Measurements from ENCODE around the gene COL11A2. TPM values are rescaled to one million over a fixed set of nuclear protein-coding genes. Genes with fewer than 3 reads are reported as not detected.

COL11A2 gene
- total RNA-seq (2022; extraction: Qiagen RNA extraction; ENCODE audit: low read depth) = 0.72 to 1.3 TPM (median 0.89 TPM) in 5 replicates

GRCh38 chr6:33192105-33192646 is at the start of gene COL11A2:
COL11A2 (minus strand) TSS chr6:33192467; CDS start chr6:33192240, 227 bp downstream.

GRCh38 chr6:33208091-33208967 is 16.1 kb upstream of the COL11A2 start, which contains the start of gene RING1:
RING1 (plus strand) TSS chr6:33208500; CDS start chr6:33208823, 323 bp downstream.

GRCh38 chr6:33204415-33205190 is 12.3 kb upstream of the COL11A2 start, which contains the start of gene HSD17B8:
HSD17B8 (plus strand) TSS chr6:33204655; CDS start chr6:33204669, 14 bp downstream.

DNA sequence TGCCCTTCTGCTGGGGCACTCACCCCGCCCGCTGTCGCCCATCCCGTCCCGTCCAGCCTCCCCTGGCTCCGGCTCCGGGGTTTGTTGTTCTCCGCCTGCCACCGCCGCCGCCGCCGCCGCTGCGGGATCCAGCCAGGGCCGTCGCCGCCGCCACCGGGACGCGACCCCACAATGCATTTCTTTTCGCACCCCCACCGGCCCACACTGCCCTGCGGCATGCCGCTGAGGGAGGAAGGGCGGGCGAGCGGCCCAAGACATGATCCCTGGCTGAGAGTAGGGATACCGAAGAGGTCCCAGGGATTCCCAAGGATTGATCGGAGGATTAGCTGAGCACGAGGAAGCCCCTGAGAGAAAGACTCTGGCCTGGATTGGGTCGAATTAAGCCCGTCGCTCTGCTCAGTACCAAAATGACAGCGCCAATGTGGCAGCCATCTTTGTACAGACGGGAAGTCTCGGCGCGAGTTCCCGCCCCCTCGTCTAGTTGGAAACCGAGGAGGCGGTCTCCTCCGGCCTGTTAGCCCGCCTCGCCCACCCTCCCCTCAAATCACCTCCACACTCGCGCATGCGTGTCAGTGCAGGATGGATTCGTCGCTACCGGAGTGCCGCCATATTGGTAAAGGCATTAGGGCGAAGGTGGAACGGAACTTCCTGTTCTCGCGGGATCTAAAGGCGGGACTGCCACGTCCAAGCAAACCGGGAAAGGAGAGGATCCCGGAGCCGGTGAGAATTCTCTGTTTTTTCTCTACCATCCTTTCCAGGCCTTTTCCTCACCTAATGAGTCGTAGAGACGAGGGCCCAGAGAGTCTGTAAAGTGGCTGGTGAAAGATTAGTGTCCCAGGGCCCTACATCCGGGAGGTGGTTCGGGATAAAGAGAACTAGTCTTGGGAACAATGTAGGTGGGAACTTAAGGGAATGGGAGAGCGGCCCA is 8.2 kb upstream of the COL11A2 start, which contains the start of the genes RXRB and SLC39A7:
RXRB (minus strand) TSS at position 447 of the 928 bp plus-strand sequence; CDS start at position 258, 189 bp downstream.
SLC39A7 (plus strand) TSS at position 649 of the 928 bp plus-strand sequence. CDS start 379 bp downstream, outside the sequence.

Other genes starting within 250 kb of the COL11A2 start
- 2.2 to 3.7 TPM (median 3.3 TPM) in 5 replicates for gene HLA-DMA, start 239.4 kb downstream of the COL11A2 start, total RNA-seq (2022; extraction: Qiagen RNA extraction; ENCODE audit: low read depth)
- 130 to 163 TPM (median 144 TPM) in 5 replicates for gene BRD2, start 223.9 kb downstream of the COL11A2 start, total RNA-seq (2022; extraction: Qiagen RNA extraction; ENCODE audit: low read depth)
- gene HLA-DOA, start 182.9 kb downstream of the COL11A2 start, total RNA-seq (2022; extraction: Qiagen RNA extraction; ENCODE audit: low read depth) = not detected in 5 replicates
- 0.10 TPM in 1 of 5 replicates, not detected in the others for gene HLA-DPA1, start 118.8 kb downstream of the COL11A2 start, total RNA-seq (2022; extraction: Qiagen RNA extraction; ENCODE audit: low read depth)
- not detected in 5 replicates for gene HLA-DPB1, start 116.5 kb downstream of the COL11A2 start, total RNA-seq (2022; extraction: Qiagen RNA extraction; ENCODE audit: low read depth)
- gene RXRB, start 8.2 kb upstream of the COL11A2 start, total RNA-seq (2022; extraction: Qiagen RNA extraction; ENCODE audit: low read depth) = 15.3 to 22.5 TPM (median 21.5 TPM) in 5 replicates
- 107 to 124 TPM (median 114 TPM) in 5 replicates for gene SLC39A7, start 8.4 kb upstream of the COL11A2 start, total RNA-seq (2022; extraction: Qiagen RNA extraction; ENCODE audit: low read depth)
- 13.1 to 16.0 TPM (median 14.4 TPM) in 5 replicates for gene HSD17B8, start 12.2 kb upstream of the COL11A2 start, total RNA-seq (2022; extraction: Qiagen RNA extraction; ENCODE audit: low read depth)
- gene RING1, start 16.0 kb upstream of the COL11A2 start, total RNA-seq (2022; extraction: Qiagen RNA extraction; ENCODE audit: low read depth) = 20.4 to 27.4 TPM (median 26.6 TPM) in 5 replicates
- 15.2 to 19.0 TPM (median 18.3 TPM) in 5 replicates for gene VPS52, start 79.4 kb upstream of the COL11A2 start, total RNA-seq (2022; extraction: Qiagen RNA extraction; ENCODE audit: low read depth)
- 2,439 to 2,832 TPM (median 2,552 TPM) in 5 replicates for gene RPS18, start 79.6 kb upstream of the COL11A2 start, total RNA-seq (2022; extraction: Qiagen RNA extraction; ENCODE audit: low read depth)
- 0.48 to 0.70 TPM (median 0.67 TPM) in 5 replicates for gene B3GALT4, start 84.7 kb upstream of the COL11A2 start, total RNA-seq (2022; extraction: Qiagen RNA extraction; ENCODE audit: low read depth)
- gene WDR46, start 96.8 kb upstream of the COL11A2 start, total RNA-seq (2022; extraction: Qiagen RNA extraction; ENCODE audit: low read depth) = 53.1 to 58.4 TPM (median 55.3 TPM) in 5 replicates
- 98.0 to 119 TPM (median 106 TPM) in 5 replicates for gene PFDN6, start 97.1 kb upstream of the COL11A2 start, total RNA-seq (2022; extraction: Qiagen RNA extraction; ENCODE audit: low read depth)
- gene RGL2, start 106.5 kb upstream of the COL11A2 start, total RNA-seq (2022; extraction: Qiagen RNA extraction; ENCODE audit: low read depth) = 13.2 to 15.1 TPM (median 13.8 TPM) in 5 replicates
- gene TAPBP, start 121.6 kb upstream of the COL11A2 start, total RNA-seq (2022; extraction: Qiagen RNA extraction; ENCODE audit: low read depth) = 40.3 to 49.1 TPM (median 44.2 TPM) in 5 replicates
- 3.3 to 4.9 TPM (median 3.9 TPM) in 5 replicates for gene ZBTB22, start 125.3 kb upstream of the COL11A2 start, total RNA-seq (2022; extraction: Qiagen RNA extraction; ENCODE audit: low read depth)
- 36.9 to 41.1 TPM (median 39.0 TPM) in 5 replicates for gene DAXX, start 130.5 kb upstream of the COL11A2 start, total RNA-seq (2022; extraction: Qiagen RNA extraction; ENCODE audit: low read depth)
- gene KIFC1, start 199.4 kb upstream of the COL11A2 start, total RNA-seq (2022; extraction: Qiagen RNA extraction; ENCODE audit: low read depth) = 38.1 to 49.0 TPM (median 43.7 TPM) in 5 replicates
- gene PHF1, start 218.5 kb upstream of the COL11A2 start, total RNA-seq (2022; extraction: Qiagen RNA extraction; ENCODE audit: low read depth) = 18.0 to 19.4 TPM (median 18.5 TPM) in 5 replicates
- 183 to 231 TPM (median 202 TPM) in 5 replicates for gene CUTA, start 225.6 kb upstream of the COL11A2 start, total RNA-seq (2022; extraction: Qiagen RNA extraction; ENCODE audit: low read depth)
- 4.2 to 7.9 TPM (median 5.1 TPM) in 5 replicates for gene SYNGAP1, start 227.6 kb upstream of the COL11A2 start, total RNA-seq (2022; extraction: Qiagen RNA extraction; ENCODE audit: low read depth)

All from A549 treated with DMSO at 1 μM for 4 hours (cell line).